GM12891 (cell line): ENCODE measurements around the gene KCNK15.

Experiments used
- POLR2A ChIP-seq: IDR thresholded peaks from 2 replicates; pipeline ENCODE4 v1.6.1; 2011; ENCODE audit warnings: low read depth, low read length, control low read depth
- POLR2AphosphoS5 ChIP-seq: IDR thresholded peaks from 2 replicates; pipeline ENCODE4 v1.6.1; 2011; ENCODE audit warnings: low read depth, low read length, control low read depth
- TAF1 ChIP-seq: IDR thresholded peaks from 2 replicates; pipeline ENCODE4 v1.6.1; 2011; ENCODE audit warnings: low read depth, low read length, control low read depth

DNA sequence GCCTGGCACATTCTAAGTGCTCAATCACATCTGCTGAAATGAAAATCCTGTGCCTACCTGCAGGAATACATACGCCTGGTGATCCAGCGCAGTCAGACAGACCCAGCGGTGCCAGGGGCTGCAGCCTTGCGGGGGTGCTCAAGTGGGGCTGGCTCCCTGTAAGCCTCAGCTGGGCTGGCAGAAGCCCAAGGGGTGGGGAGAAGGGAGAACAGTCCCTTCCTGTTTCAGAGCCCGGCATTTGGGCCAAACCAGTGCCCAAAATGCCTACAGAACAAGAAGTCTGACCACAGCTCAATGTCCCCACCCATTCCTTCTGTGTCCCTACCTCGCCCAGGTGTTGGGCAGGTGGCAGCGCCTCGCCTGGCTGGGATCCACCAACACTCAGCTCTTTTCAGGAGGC lies 22.6 kb downstream of the KCNK15 start:
- TF ChIP-seq POLR2A: no peak
- no peak for TF ChIP-seq POLR2AphosphoS5
- no peak for TF ChIP-seq TAF1
